ENCODE measurements around the gene VWA7.

The VWA7 gene

DNA sequence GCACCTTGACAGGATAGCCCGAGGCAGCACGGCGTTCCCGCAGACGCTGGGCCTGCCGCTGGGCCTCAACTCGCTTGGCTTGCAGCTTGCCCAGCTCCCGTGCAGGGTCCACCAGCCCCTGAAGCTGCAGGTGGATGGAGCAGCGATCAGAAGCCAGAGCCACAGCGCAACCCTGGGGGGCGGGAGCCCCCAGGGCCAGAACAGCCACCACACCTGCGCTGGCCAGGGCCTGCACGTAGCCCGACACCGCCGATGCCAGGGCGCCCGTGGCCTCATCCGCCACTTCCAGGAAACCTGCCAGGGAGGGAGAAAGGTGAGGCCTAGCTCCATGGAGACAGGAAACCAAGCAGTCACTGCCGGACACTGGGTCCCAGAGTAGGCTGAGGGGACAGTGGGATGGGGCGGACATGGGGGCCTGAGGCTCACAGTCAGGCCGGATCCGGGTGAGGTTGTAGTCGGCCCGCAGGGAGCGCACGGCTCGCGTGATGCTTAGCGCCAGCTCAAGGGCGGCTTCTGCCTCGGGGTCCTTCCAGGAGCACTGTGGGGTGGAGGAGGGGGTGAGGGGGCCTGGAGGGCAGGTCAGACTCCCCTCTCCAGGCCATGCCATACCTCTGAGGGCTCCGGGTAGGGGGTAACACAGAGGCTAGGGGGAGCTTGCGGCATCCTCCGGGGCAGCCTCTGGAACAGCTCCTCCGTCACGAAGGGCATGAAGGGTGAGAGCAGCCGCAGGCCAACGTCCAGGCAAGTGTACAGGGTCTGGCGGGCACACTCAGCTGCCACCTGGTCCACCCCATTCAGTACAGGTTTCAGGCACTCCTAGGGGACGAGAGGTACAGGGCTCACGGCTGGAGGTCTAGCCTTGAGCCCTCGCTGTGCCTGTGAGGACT lies 2.1 kb upstream of the VWA7 start:
- FAIRE-seq = no peak
- no peak for DNase-seq (ENCODE audit: insufficient read length, low spot score)
- TF ChIP-seq, protein P1, sequence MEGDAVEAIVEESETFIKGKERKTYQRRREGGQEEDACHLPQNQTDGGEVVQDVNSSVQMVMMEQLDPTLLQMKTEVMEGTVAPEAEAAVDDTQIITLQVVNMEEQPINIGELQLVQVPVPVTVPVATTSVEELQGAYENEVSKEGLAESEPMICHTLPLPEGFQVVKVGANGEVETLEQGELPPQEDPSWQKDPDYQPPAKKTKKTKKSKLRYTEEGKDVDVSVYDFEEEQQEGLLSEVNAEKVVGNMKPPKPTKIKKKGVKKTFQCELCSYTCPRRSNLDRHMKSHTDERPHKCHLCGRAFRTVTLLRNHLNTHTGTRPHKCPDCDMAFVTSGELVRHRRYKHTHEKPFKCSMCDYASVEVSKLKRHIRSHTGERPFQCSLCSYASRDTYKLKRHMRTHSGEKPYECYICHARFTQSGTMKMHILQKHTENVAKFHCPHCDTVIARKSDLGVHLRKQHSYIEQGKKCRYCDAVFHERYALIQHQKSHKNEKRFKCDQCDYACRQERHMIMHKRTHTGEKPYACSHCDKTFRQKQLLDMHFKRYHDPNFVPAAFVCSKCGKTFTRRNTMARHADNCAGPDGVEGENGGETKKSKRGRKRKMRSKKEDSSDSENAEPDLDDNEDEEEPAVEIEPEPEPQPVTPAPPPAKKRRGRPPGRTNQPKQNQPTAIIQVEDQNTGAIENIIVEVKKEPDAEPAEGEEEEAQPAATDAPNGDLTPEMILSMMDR (IDR thresholded peaks at IDR 0.05; ENCODE audit: insufficient read depth, missing control alignments) = no peak

GRCh38 chr6:31778193-31778592 lies 1.1 kb upstream of the VWA7 start:
- no peak for DNase-seq (ENCODE audit: insufficient read length, low spot score)
- TF ChIP-seq, protein P1 (IDR thresholded peaks at IDR 0.05; ENCODE audit: insufficient read depth, missing control alignments) = no peak
- FAIRE-seq = no peak

DNA sequence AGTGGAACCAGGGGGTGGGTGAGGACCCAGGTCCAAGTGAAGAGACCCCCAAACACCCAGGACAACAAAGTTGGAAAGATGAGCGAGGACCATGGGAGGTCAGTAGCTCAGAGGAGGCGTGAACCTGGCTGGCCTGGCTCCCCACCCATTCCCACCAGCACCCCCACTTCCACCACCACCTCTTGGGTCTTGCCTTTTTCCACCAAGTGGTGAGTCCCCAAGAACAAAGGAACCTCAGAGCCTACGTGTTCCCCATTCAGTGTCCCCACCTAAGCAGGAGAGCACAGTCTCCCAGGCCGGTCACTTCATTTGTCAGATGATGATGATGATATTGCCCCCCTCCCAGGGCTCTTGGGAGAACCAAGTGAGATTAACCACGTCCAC lies 531 bp upstream of the VWA7 start:
- no peak for DNase-seq (ENCODE audit: insufficient read length, low spot score)
- TF ChIP-seq, protein P1 (IDR thresholded peaks at IDR 0.05; ENCODE audit: insufficient read depth, missing control alignments) = no peak
- FAIRE-seq = no peak

GRCh38 chr6:31776485-31776988 lies 591 bp downstream of the VWA7 start:
- no peak for FAIRE-seq
- TF ChIP-seq, protein P1 (IDR thresholded peaks at IDR 0.05; ENCODE audit: insufficient read depth, missing control alignments) = no peak

DNA sequence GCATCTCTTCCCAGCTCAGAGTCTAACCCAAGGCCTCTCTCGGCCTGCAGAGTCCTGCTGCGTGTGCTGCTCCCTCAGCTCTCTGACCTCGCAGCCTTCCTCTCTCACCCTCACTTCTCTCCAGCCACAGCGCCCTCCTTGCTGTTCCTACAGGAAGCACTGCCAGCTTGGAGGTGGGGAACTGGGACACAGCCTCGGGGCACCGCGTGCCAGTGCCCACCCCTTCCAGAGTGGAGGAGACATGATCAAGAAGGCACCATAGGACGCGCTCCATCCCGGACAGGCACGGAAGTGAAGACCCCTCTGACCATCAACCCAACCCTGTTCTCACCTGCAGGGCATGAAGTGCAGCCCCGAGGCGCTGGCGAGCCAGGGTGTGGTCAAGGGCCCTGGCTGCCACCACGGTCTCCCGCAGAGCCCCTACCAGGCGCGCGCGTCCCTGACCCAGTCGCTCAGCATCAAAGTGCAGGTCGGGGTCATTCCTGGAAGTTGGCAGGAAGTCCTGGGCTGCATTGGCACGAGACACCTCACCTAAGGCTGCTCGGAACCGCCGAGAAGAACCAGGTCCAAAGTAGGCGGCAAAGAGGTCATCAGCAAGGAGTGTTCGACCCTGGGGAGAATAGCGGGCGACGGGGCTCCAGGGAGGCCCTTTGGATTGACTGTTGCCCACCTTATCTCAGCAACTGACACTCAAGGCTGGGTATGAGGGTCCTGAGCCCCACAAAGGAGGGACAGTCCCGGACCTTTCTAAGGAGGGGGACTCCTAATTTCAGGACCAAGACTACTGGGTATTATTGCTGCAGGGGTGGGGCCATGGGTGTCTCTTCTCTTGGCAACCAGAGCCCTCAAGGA lies 1.3 kb downstream of the VWA7 start:
- FAIRE-seq (no peak), DNase-seq (ENCODE audit: insufficient read length, low spot score) (no peak)
- TF ChIP-seq, protein P1 (IDR thresholded peaks at IDR 0.05; ENCODE audit: insufficient read depth, missing control alignments) = no peak

More at GRCh38 chr6:31776485-31776988, 591 bp downstream of the VWA7 start:
- DNase-seq (ENCODE audit: insufficient read length, low spot score) = no peak

- DNase-seq (ENCODE audit: insufficient read length, low spot score) (no peak), FAIRE-seq (no peak)
- TF ChIP-seq, protein P1 (IDR thresholded peaks at IDR 0.05; ENCODE audit: insufficient read depth, missing control alignments) = no peak
These were observed 1.9 kb downstream of the VWA7 start for GRCh38 chr6:31775184-31775583.
